Epithelial cell of esophagus (primary cell): Measurements from ENCODE around the gene FLAD1.

Experiments
- DNase-seq: peaks from one replicate; pipeline ENCODE4 v3.0.0; 2010; ENCODE audit warnings: low read depth
- H3K4me3 ChIP-seq: 2 replicates; pipeline ENCODE4 v1.5.1; 2011; ENCODE audit warnings: mild to moderate bottlenecking, low read length, control low read depth
- TF ChIP-seq, protein P1 (sequence below): IDR thresholded peaks from 2 replicates; pipeline ENCODE4 v1.5.1; 2011; ENCODE audit warnings: low read depth, mild to moderate bottlenecking, low read length, control low read depth, inconsistent platforms; ENCODE audit not compliant: insufficient read depth; ENCODE audit errors: missing control alignments

FLAD1 gene

GRCh38 chr1:154945160-154945961 is 37.8 kb upstream of the FLAD1 start:
- no peak for DNase-seq
- no peak overlapping the region for H3K4me3 ChIP-seq
- TF ChIP-seq, protein P1, sequence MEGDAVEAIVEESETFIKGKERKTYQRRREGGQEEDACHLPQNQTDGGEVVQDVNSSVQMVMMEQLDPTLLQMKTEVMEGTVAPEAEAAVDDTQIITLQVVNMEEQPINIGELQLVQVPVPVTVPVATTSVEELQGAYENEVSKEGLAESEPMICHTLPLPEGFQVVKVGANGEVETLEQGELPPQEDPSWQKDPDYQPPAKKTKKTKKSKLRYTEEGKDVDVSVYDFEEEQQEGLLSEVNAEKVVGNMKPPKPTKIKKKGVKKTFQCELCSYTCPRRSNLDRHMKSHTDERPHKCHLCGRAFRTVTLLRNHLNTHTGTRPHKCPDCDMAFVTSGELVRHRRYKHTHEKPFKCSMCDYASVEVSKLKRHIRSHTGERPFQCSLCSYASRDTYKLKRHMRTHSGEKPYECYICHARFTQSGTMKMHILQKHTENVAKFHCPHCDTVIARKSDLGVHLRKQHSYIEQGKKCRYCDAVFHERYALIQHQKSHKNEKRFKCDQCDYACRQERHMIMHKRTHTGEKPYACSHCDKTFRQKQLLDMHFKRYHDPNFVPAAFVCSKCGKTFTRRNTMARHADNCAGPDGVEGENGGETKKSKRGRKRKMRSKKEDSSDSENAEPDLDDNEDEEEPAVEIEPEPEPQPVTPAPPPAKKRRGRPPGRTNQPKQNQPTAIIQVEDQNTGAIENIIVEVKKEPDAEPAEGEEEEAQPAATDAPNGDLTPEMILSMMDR: no peak

DNA sequence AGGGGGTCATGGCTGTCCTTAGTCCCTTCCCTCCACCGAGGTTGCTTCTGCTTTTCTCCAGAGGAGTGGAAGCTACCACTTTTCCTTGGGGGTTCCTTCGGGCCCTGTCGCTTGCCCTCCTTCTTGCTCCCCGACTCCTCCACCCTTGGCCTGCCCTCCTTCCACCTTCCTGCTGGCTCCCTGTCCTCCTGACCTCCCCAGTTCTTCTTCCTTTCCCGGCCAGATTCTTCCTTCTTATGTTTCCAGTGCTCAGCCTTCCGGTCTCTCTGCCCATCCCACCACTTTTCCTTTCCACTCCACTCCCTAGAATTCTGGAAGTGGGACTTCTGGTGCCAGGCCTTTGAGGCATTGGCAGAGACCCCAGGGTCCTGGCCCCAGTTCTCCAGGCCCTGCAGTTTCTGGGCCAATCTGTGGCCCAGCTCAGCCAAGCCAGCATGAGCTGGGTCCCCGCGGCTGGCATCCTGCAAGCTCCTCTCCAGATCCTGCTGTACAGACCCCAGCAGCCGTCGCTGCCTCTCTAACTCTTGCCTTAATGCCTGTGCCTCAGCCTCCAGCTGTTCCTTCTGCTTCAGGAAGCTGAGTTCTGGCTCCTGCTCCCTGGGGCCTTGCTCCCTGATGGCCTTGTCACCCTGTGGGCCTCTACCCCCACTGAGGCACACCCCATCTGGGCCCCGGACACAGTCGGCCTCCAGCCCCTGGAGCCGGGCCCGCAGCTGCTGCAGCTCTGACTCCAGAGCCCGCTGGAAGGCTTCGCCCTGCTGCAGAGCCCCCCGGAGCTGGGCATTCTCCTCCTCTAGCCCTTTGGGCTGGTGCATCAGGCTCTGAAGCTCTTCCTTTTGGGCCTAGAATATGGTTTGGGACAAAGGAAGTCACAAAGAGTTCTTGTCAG is 36.9 kb upstream of the FLAD1 start:
- H3K4me3 ChIP-seq: no peak overlapping the region
- DNase-seq: no peak
- TF ChIP-seq, protein P1: no peak

GRCh38 chr1:154948079-154948478 is 35.1 kb upstream of the FLAD1 start:
- TF ChIP-seq, protein P1: no peak
- no peak overlapping the region for H3K4me3 ChIP-seq
- DNase-seq: no peak

- no peak for DNase-seq
- no peak overlapping the region for H3K4me3 ChIP-seq
- TF ChIP-seq, protein P1: no peak
Measured at GRCh38 chr1:154951901-154952657, 31.1 kb upstream of the FLAD1 start.

DNA sequence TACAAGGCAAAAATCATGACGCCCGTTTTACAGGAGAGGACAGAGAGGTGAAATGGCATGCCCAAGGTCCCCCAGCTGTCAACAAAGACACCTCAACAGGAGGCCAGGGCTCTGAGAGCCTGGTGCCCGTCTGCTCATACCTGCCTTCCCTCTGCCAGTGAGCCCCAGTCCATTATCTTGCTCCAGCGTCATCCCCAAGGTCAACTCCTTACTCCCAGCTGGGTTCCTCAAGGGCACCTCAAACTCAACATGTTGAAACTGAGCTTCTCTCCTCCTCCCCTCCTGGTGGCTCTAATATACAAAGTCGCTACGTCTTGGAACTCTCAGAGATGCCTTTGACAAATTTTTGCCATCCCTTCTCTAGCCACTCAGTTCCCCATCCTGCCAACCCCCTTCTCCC is 30.5 kb upstream of the FLAD1 start:
- no peak for DNase-seq
- TF ChIP-seq, protein P1: no peak
- H3K4me3 ChIP-seq: no peak overlapping the region

GRCh38 chr1:154953611-154954038 is 29.5 kb upstream of the FLAD1 start:
- H3K4me3 ChIP-seq: no peak overlapping the region
- TF ChIP-seq, protein P1: no peak
- DNase-seq: no peak
